Ishikawa (cell line): Measurements from ENCODE around the gene ARID1B.

Experiments
- EP300 ChIP-seq: IDR thresholded peaks from 2 replicates; pipeline ENCODE4 v1.6.1; 2012; ENCODE audit warnings: borderline replicate concordance
- FOXM1 ChIP-seq: IDR thresholded peaks from 2 replicates; pipeline ENCODE4 v1.6.1; 2012; ENCODE audit warnings: low read depth, borderline replicate concordance
- MAX ChIP-seq: IDR thresholded peaks from 2 replicates; pipeline ENCODE4 v1.6.1; 2012
- NFIC ChIP-seq: IDR thresholded peaks from 2 replicates; pipeline ENCODE4 v1.6.1; 2012
- TAF1 ChIP-seq: IDR thresholded peaks from 2 replicates; pipeline ENCODE4 v1.6.1; 2012; ENCODE audit warnings: low read depth, mild to moderate bottlenecking
- TCF12 ChIP-seq: IDR thresholded peaks from 2 replicates; pipeline ENCODE4 v1.6.1; 2012; ENCODE audit warnings: low read depth
- ZBTB7A ChIP-seq: IDR thresholded peaks from 2 replicates; pipeline ENCODE4 v1.6.1; 2012; ENCODE audit warnings: low read depth

- TF ChIP-seq FOXM1 (no peak), EP300 (no peak), ZBTB7A (no peak), NFIC (no peak), MAX (no peak), TAF1 (no peak), TCF12 (no peak)
These were observed 69.8 kb downstream of the ARID1B start for GRCh38 chr6:156846845-156847599.
